Measurements from ENCODE around the gene SYNGAP1.

DNA sequence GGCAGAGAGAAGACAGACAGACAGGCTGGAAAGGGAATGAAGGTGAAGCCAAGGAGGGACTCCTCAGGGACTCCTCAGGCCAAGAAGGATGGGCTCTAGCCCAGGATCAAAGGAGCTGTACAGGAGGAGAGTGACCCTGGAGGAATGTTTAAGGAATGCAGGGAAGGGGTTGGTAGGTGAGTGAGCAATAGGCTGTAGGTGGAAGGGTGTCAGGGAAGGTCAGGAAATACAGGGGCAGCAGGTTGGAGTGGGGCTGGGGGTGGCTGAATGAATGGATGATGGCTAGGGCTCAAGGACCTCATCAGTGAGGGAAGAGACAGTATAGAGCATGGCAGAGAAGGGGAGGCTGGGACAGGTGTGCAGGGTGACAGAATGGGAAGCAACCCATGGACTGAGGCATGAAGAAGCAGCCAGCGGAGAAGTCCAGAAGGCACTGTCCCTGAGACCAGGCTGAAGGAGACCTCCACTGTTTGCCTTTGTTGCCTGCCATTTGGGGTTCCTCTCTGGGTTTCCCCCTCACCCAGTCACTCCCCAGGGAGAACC is 13.2 kb downstream of the SYNGAP1 start:
- no peak for TF ChIP-seq CTCF (conservative IDR thresholded peaks at IDR 0.05 in 1 of 2, IDR thresholded peaks at IDR 0.05 in 1 of 2; ENCODE audit: low read depth in 1 of 2, low read length in 2 of 2)
- no peak for TF ChIP-seq EZH2 (IDR thresholded peaks at IDR 0.05; ENCODE audit: low read length, missing control alignments)
